Endothelial cell of umbilical vein (primary cell): ENCODE measurements around the gene TMCC3. TPM values are rescaled to one million over a fixed set of nuclear protein-coding genes. Genes with fewer than 3 reads are reported as not detected.

ENCODE experiments used
- BruUV-seq: library from RNA; stranded (reverse); fragments of 400-500 nt; replicated peaks from 2 replicates; lab custom pipeline; 2021; lab: Mats Ljungman, UMichigan
- CTCF ChIA-PET: fragments of 300-600, 350-600 bp; sonication (Branson Sonifier 250); formaldehyde crosslinking; loops from one replicate; lab custom pipeline; 2021; ENCODE audit warnings: antibody characterized with exemption, inconsistent platforms; lab: Charles Lee
- POLR2A ChIA-PET: fragments of 300-600, 350-600 bp; sonication (Branson Sonifier 250); formaldehyde crosslinking; loops from one replicate; lab custom pipeline; 2021; ENCODE audit warnings: antibody characterized with exemption, inconsistent platforms; lab: Charles Lee
- DNase-seq: peaks from one replicate; pipeline ENCODE4 v3.0.0-alpha.2; 2011; ENCODE audit warnings: low read depth, low spot score
- FAIRE-seq: peaks from 2 replicates; lab custom pipeline; 2011; peaks lifted over from hg19 to GRCh38; lab: Jason Lieb, UNC
- H2AFZ ChIP-seq: 2 replicates; pipeline ENCODE4 v1.6.0; 2012; ENCODE audit warnings: low read depth, low read length, control low read depth, inconsistent platforms
- H3K27ac ChIP-seq: 2 replicates; pipeline ENCODE4 v1.5.1; 2011; ENCODE audit warnings: low read depth, mild to moderate bottlenecking, control low read depth, low read length, moderate library complexity; ENCODE audit not compliant: insufficient read depth
- H3K27me3 ChIP-seq, 2 experiments: 2 replicates each; pipeline versions ENCODE4 v1.6.0 to v1.6.1; 2011; ENCODE audit warnings: low read length in 2 of 2, mixed read lengths in 1 of 2; ENCODE audit not compliant: control insufficient read depth in 2 of 2, insufficient read depth in 2 of 2
- H3K36me3 ChIP-seq, 2 experiments: 2 replicates in 1 of 2; 3 replicates in 1 of 2; pipeline ENCODE4 v1.5.1; 2011; ENCODE audit warnings: low read length in 2 of 2, mild to moderate bottlenecking in 1 of 2, moderate library complexity in 1 of 2; ENCODE audit not compliant: control insufficient read depth in 2 of 2, insufficient read depth in 2 of 2; ENCODE audit errors: extremely low read depth in 1 of 2
- H3K4me1 ChIP-seq: 3 replicates; pipeline ENCODE4 v1.5.1; 2011; ENCODE audit warnings: mild to moderate bottlenecking, low read length; ENCODE audit not compliant: control insufficient read depth, insufficient read depth; ENCODE audit errors: extremely low read depth
- H3K4me2 ChIP-seq: 2 replicates; pipeline ENCODE4 v1.6.1; 2011; ENCODE audit warnings: low read length, control low read depth, mixed read lengths; ENCODE audit not compliant: insufficient read depth
- H3K4me3 ChIP-seq, 3 experiments: fragments of 200-600 bp in 1 of 3; sonication (generic), shearing (Covaris generic) in 1 of 3; replicated peaks in 1 of 3; 2 replicates each; pipeline ENCODE4 v1.5.1; 2011 to 2016; ENCODE audit warnings: control low read depth in 3 of 3, low read length in 3 of 3, mild to moderate bottlenecking in 2 of 3, inconsistent platforms in 1 of 3, low read depth in 1 of 3, moderate library complexity in 1 of 3; ENCODE audit not compliant: insufficient read depth in 1 of 3
- H3K79me2 ChIP-seq: 2 replicates; pipeline ENCODE4 v1.6.0; 2012; ENCODE audit warnings: low read length, inconsistent platforms; ENCODE audit not compliant: control insufficient read depth, insufficient read depth
- H3K9ac ChIP-seq: replicated peaks from 2 replicates; pipeline ENCODE3; 2011; ENCODE audit warnings: low read length, control low read depth; ENCODE audit not compliant: insufficient read depth; ENCODE audit errors: extremely low read depth
- H3K9me1 ChIP-seq: replicated peaks from 3 replicates; pipeline ENCODE4 v1.6.0; 2011; ENCODE audit warnings: mild to moderate bottlenecking, low read length; ENCODE audit not compliant: control insufficient read depth, insufficient read depth; ENCODE audit errors: extremely low read depth
- H3K9me3 ChIP-seq: replicated peaks from 2 replicates; pipeline ENCODE4 v1.5.1; 2012; ENCODE audit warnings: low read length, inconsistent platforms; ENCODE audit not compliant: control insufficient read depth, insufficient read depth
- H4K20me1 ChIP-seq: replicated peaks from 2 replicates; pipeline ENCODE3; 2011; ENCODE audit warnings: mild to moderate bottlenecking, low read length; ENCODE audit not compliant: control insufficient read depth, insufficient read depth; ENCODE audit errors: extremely low read depth
- CTCF ChIP-seq, 2 donors: IDR thresholded peaks; 1 replicate in 1 of 2; 2 replicates in 1 of 2; pipeline ENCODE4 v1.5.1; 2011; ENCODE audit warnings: low read length in 2 of 2, mild to moderate bottlenecking in 2 of 2, moderate library complexity in 2 of 2, control low read depth in 1 of 2, inconsistent platforms in 1 of 2, low read depth in 1 of 2; ENCODE audit not compliant: insufficient read depth in 1 of 2; ENCODE audit errors: extremely low read depth in 1 of 2
- EZH2 ChIP-seq: IDR thresholded peaks from 2 replicates; pipeline ENCODE4 v1.6.1; 2012; ENCODE audit warnings: borderline replicate concordance, low read depth, mild to moderate bottlenecking, moderate library complexity, low read length, inconsistent platforms; ENCODE audit not compliant: severe bottlenecking
- GATA2 ChIP-seq: IDR thresholded peaks from 2 replicates; pipeline ENCODE4 v1.7.0; 2011; ENCODE audit warnings: low read depth, mild to moderate bottlenecking, moderate library complexity, mixed read lengths, low read length; ENCODE audit not compliant: insufficient read length, insufficient read depth
- JUN ChIP-seq: IDR thresholded peaks from 2 replicates; pipeline ENCODE4 v1.6.1; 2011; ENCODE audit warnings: borderline replicate concordance, low read depth; ENCODE audit not compliant: insufficient read length, insufficient read depth
- MYC ChIP-seq: IDR thresholded peaks from one replicate; pipeline ENCODE4 v1.6.1; 2011; ENCODE audit warnings: mild to moderate bottlenecking, low read depth, low read length
- POLR2A ChIP-seq: IDR thresholded peaks from 2 replicates; pipeline ENCODE4 v1.6.1; 2012; ENCODE audit warnings: low read depth, mild to moderate bottlenecking, control low read depth, low read length
- POLR2AphosphoS5 ChIP-seq: IDR thresholded peaks from 2 replicates; pipeline ENCODE4 v1.6.1; 2012; ENCODE audit warnings: low read depth, mild to moderate bottlenecking, control low read depth, low read length, moderate library complexity; ENCODE audit not compliant: insufficient read depth
- dilution Hi-C: fragments of 300-500 bp; cut with MboI; formaldehyde crosslinking; loops from one replicate; pipeline ENCODE4 v1.15.0; 2019; ENCODE audit warnings: low sequenced_read_pairs; ENCODE audit not compliant: extremely low pct_ligation_motif_present
- intact Hi-C: fragments of 100-400 bp; cut with micrococcal nuclease; formaldehyde crosslinking; loops from one replicate; pipeline ENCODE4 v1.10.0; 2022
- polyA plus RNA-seq, 4 experiments: library from polyadenylated mRNA; depleted of rRNA in 3 of 4; stranded (reverse) in 3 of 4; unstranded in 1 of 4; fragments of >200 nt; gene quantifications; 2 replicates each; pipeline versions ENCODE4 v1.2.1 to v1.2.3, GENCODE V29; 2011 to 2012; ENCODE audit warnings: missing spikeins in 1 of 4
- total RNA-seq: library from RNA; stranded (reverse); gene quantifications from 2 replicates; pipeline ENCODE4 v1.2.3, GENCODE V29; 2021
- TF ChIP-seq, protein P1 (sequence below): IDR thresholded peaks from 2 replicates; pipeline ENCODE4 v1.6.1; 2011; ENCODE audit not compliant: insufficient read depth, insufficient read length

The TMCC3 gene
- total and polyA plus RNA-seq, 2 donors (not counting 3 experiments of a cell fraction or from before 2014, with no cell fraction given) = 13.5 to 30.4 TPM

GRCh38 chr12:94587266-94588241 is 62.8 kb downstream of the TMCC3 start:
- Histone ChIP-seq H3K4me3 (no peak overlapping the region), H3K27me3 (no peaks in the 10 kb centered on the region), H3K9ac (peak overlapping the region; percentile 40), H3K36me3 (no peaks in the 10 kb centered on the region), H3K9me3 (no peaks in the 10 kb centered on the region), H4K20me1 (no peaks in the 10 kb centered on the region), H2AFZ (no peak overlapping the region), H3K4me2 (peak overlapping the region; percentile 40), H3K79me2 (peaks cover 23% of the 10 kb centered on the region), H3K27ac (peak overlapping the region; percentile 57), H3K9me1 (no peaks in the 10 kb centered on the region), H3K4me1 (peaks cover 60% of the 10 kb centered on the region)
- intact Hi-C loops (loop anchor here (1.0 kb wide), 2 partner anchors 17 to 35 kb away; no protein-coding TSS in a partner anchor), dilution Hi-C loops (no loop called here)
- TF ChIP-seq POLR2AphosphoS5 (no peak), MYC (no peak)
- DNase-seq (peak; percentile 90), FAIRE-seq (peak; percentile 86)
- ChIA-PET POLR2A (no interaction called here), CTCF (interaction anchor here (1.4 kb wide), 1 partner anchor 16 kb away, joined by 5 read pairs; no protein-coding TSS in a partner anchor)
- no TSS peak for BruUV-seq

- Histone ChIP-seq H4K20me1 (no peaks in the 10 kb centered on the region), H3K9me3 (no peaks in the 10 kb centered on the region), H3K27ac (peak overlapping the region; percentile 57), H3K27me3 (no peaks in the 10 kb centered on the region), H3K4me1 (peaks cover 54% of the 10 kb centered on the region), H3K9ac (peak overlapping the region; percentile 40), H3K36me3 (peaks cover 0 to 4% of the 10 kb centered on the region in 2 experiments), H3K79me2 (peaks cover 28% of the 10 kb centered on the region), H3K4me3 (no peak overlapping the region), H2AFZ (no peak overlapping the region), H3K4me2 (peak overlapping the region; percentile 40), H3K9me1 (no peaks in the 10 kb centered on the region)
- DNase-seq = peak; percentile 95
- ChIA-PET POLR2A (no interaction called here), CTCF (interaction anchor here (1.2 to 2.2 kb wide), 3 partner anchors 15 to 289 kb away, joined by 3 to 5 read pairs (median 4); no protein-coding TSS in a partner anchor)
- intact Hi-C loops (loop anchor here (1.0 kb wide), 1 partner anchor 16 kb away; no protein-coding TSS in a partner anchor), dilution Hi-C loops (no loop called here)
- FAIRE-seq = peak; percentile 66
- TF ChIP-seq MYC (no peak), EZH2 (no peak), POLR2AphosphoS5 (no peak), JUN (peak; percentile 0), CTCF (IDR thresholded peaks at IDR 0.05; ENCODE audit: extremely low read depth in 1 of 2, insufficient read depth in 1 of 2, low read depth in 1 of 2, low read length in 2 of 2) (no peak), POLR2A (no peak), GATA2 (no peak)
- TF ChIP-seq, protein P1, sequence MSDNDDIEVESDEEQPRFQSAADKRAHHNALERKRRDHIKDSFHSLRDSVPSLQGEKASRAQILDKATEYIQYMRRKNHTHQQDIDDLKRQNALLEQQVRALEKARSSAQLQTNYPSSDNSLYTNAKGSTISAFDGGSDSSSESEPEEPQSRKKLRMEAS = no peak
- no TSS peak for BruUV-seq
These were observed 63.6 kb downstream of the TMCC3 start for GRCh38 chr12:94586589-94587259.
